ENCODE results near the gene TIMM10B. TPM values are rescaled to one million over a fixed set of nuclear protein-coding genes. Genes with fewer than 3 reads are reported as not detected.
A peak's percentile ranks its signal among the peaks of the same experiment; 100 is the strongest.

The TIMM10B gene
- total and polyA plus RNA-seq, 2 of the 13 experiments (the other 11 are each of a cell fraction or from before 2014, with no cell fraction given): 34.9 to 39.5 TPM

DNA sequence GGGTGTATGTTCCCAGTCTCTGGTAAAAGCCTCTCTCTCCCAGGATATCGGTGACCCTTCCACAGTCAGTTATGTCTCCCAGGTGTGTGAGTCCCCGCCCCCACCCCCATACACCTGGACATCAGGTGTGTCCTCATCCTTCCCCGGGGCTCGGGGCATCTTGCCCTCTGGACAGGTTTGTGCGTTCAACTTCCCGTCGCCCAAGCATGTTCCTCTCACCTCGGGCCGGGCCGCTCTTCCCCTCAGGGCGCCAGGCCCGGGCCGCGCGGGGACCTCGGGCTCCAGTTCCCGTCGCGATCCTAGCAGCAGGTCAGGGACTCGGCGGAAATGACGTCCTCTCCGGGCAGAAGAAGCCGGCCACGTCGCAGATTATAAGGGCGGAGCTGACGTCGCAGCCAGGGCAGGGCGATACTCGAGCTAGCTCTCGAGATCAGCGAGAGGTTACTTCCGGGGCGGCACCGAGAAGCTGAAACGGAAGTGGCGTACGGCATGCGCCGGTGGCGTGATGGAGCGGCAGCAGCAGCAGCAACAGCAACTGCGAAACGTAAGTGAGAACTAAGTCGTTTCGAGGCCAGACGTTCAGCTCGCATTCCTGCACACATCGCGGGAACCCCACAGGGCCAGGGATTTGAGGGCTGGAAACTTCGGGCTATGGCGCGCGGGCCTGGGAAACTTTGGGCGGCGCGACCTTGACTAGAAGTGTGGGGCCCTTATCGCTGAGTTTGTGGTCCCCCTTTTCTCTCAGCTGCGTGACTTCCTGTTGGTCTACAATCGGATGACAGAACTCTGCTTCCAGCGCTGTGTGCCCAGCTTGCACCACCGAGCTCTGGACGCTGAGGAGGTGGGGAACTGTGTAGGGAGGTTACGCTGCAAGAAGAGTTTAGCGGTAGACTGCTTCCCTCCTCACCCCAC is at the start of gene TIMM10B, which contains the start of gene ARFIP2 (continued):
- TF ChIP-seq, protein P1, sequence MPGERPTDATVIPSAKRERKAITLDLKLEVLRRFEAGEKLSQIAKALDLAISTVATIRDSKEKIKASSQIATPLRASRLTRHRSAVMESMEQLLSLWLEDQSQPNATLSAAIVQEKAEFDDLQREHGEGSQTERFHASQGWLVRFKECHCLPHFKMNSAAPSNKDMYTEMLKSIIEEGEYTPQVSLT (CRISPR knock-in tag; IDR thresholded peaks at IDR 0.05; ENCODE audit: borderline replicate concordance, low read depth): no peak
- TF ChIP-seq, protein P2, sequence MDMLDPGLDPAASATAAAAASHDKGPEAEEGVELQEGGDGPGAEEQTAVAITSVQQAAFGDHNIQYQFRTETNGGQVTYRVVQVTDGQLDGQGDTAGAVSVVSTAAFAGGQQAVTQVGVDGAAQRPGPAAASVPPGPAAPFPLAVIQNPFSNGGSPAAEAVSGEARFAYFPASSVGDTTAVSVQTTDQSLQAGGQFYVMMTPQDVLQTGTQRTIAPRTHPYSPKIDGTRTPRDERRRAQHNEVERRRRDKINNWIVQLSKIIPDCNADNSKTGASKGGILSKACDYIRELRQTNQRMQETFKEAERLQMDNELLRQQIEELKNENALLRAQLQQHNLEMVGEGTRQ (IDR thresholded peaks at IDR 0.05; ENCODE audit: low read depth, low read length): no peak
- TF ChIP-seq, protein P2 (CRISPR knock-in tag; IDR thresholded peaks at IDR 0.05; ENCODE audit: borderline replicate concordance): no peak
- TF ChIP-seq, protein P3, sequence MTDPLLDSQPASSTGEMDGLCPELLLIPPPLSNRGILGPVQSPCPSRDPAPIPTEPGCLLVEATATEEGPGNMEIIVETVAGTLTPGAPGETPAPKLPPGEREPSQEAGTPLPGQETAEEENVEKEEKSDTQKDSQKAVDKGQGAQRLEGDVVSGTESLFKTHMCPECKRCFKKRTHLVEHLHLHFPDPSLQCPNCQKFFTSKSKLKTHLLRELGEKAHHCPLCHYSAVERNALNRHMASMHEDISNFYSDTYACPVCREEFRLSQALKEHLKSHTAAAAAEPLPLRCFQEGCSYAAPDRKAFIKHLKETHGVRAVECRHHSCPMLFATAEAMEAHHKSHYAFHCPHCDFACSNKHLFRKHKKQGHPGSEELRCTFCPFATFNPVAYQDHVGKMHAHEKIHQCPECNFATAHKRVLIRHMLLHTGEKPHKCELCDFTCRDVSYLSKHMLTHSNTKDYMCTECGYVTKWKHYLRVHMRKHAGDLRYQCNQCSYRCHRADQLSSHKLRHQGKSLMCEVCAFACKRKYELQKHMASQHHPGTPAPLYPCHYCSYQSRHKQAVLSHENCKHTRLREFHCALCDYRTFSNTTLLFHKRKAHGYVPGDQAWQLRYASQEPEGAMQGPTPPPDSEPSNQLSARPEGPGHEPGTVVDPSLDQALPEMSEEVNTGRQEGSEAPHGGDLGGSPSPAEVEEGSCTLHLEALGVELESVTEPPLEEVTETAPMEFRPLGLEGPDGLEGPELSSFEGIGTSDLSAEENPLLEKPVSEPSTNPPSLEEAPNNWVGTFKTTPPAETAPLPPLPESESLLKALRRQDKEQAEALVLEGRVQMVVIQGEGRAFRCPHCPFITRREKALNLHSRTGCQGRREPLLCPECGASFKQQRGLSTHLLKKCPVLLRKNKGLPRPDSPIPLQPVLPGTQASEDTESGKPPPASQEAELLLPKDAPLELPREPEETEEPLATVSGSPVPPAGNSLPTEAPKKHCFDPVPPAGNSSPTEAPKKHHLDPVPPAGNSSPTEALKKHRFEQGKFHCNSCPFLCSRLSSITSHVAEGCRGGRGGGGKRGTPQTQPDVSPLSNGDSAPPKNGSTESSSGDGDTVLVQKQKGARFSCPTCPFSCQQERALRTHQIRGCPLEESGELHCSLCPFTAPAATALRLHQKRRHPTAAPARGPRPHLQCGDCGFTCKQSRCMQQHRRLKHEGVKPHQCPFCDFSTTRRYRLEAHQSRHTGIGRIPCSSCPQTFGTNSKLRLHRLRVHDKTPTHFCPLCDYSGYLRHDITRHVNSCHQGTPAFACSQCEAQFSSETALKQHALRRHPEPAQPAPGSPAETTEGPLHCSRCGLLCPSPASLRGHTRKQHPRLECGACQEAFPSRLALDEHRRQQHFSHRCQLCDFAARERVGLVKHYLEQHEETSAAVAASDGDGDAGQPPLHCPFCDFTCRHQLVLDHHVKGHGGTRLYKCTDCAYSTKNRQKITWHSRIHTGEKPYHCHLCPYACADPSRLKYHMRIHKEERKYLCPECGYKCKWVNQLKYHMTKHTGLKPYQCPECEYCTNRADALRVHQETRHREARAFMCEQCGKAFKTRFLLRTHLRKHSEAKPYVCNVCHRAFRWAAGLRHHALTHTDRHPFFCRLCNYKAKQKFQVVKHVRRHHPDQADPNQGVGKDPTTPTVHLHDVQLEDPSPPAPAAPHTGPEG (CRISPR knock-in tag; IDR thresholded peaks at IDR 0.05): no peak
- TF ChIP-seq STAT5B (CRISPR knock-in tag; IDR thresholded peaks at IDR 0.05): no peak
- TF ChIP-seq ONECUT2 (CRISPR knock-in tag; IDR thresholded peaks at IDR 0.05): no peak
- peak; percentile 54 for TF ChIP-seq BHLHE40 (IDR thresholded peaks at IDR 0.05; ENCODE audit: low read length)
- TF ChIP-seq AGO2 (optimal IDR thresholded peaks at IDR 0.05; ENCODE audit: low read depth, low read length): peak; percentile 65
- peak; percentile 75 for TF ChIP-seq TBX2 (CRISPR knock-in tag; IDR thresholded peaks at IDR 0.05; ENCODE audit: borderline replicate concordance)
- TF ChIP-seq AGO1 (IDR thresholded peaks at IDR 0.05; ENCODE audit: low read depth, low read length, poor library complexity, severe bottlenecking): peak; percentile 88
- peak; percentile 78; the same call in 1 of the 2 replicates for TF ChIP-seq ZNF230 (CRISPR knock-in tag; IDR thresholded peaks at IDR 0.05)
- no peak for TF ChIP-seq ZNF737 (CRISPR knock-in tag; IDR thresholded peaks at IDR 0.05; ENCODE audit: borderline replicate concordance)
- TF ChIP-seq ZIK1 (CRISPR knock-in tag; IDR thresholded peaks at IDR 0.05; ENCODE audit: borderline replicate concordance, low read depth): peak; percentile 79
- TF ChIP-seq, protein P4, sequence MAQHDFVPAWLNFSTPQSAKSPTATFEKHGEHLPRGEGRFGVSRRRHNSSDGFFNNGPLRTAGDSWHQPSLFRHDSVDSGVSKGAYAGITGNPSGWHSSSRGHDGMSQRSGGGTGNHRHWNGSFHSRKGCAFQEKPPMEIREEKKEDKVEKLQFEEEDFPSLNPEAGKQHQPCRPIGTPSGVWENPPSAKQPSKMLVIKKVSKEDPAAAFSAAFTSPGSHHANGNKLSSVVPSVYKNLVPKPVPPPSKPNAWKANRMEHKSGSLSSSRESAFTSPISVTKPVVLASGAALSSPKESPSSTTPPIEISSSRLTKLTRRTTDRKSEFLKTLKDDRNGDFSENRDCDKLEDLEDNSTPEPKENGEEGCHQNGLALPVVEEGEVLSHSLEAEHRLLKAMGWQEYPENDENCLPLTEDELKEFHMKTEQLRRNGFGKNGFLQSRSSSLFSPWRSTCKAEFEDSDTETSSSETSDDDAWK (CRISPR knock-in tag; IDR thresholded peaks at IDR 0.05): no peak
- 0 out of 2 replicates have a peak, but pooled peaks have one; percentile 7 for TF ChIP-seq NRL (CRISPR knock-in tag; IDR thresholded peaks at IDR 0.05; ENCODE audit: borderline replicate concordance)
- TF ChIP-seq ARHGAP35 (CRISPR knock-in tag; IDR thresholded peaks at IDR 0.05; ENCODE audit: borderline replicate concordance): peak; percentile 26; the same call in 1 of the 2 replicates
- peak; percentile 89 for TF ChIP-seq TAF1 (CRISPR knock-in tag; IDR thresholded peaks at IDR 0.05)
- no peak for TF ChIP-seq MTF1 (CRISPR knock-in tag; IDR thresholded peaks at IDR 0.05)
- no peak for TF ChIP-seq ZNF20 (CRISPR knock-in tag; IDR thresholded peaks at IDR 0.05)
